Lower lobe of right lung (tissue), 2 donors: ENCODE measurements around the gene LONP2. TPM values are rescaled to one million over a fixed set of nuclear protein-coding genes. Genes with fewer than 3 reads are reported as not detected.

Source experiments
- ATAC-seq, 2 donors: fragments of 200-7000 bp; cut with Tn5 transposase; one replicate each; pipeline ENCODE4 v1.9.1; 2020 to 2022; ENCODE audit warnings: mild to moderate bottlenecking in 2 of 2, moderate library complexity in 2 of 2
- DNase-seq: peaks from one replicate; pipeline ENCODE4 v3.0.0-alpha.2; 2020
- H3K27ac ChIP-seq: fragments of 200-600 bp; one replicate; pipeline ENCODE4 v1.8.0; 2022
- H3K27me3 ChIP-seq: fragments of 200-600 bp; one replicate; pipeline ENCODE4 v1.8.0; 2022; ENCODE audit warnings: low read depth
- H3K36me3 ChIP-seq: fragments of 200-600 bp; one replicate; pipeline ENCODE4 v1.8.0; 2022; ENCODE audit warnings: mild to moderate bottlenecking
- H3K4me1 ChIP-seq: fragments of 200-600 bp; one replicate; pipeline ENCODE4 v1.8.0; 2022
- H3K4me3 ChIP-seq: fragments of 200-600 bp; one replicate; pipeline ENCODE4 v1.8.0; 2022; ENCODE audit warnings: mild to moderate bottlenecking
- H3K9me3 ChIP-seq: fragments of 200-600 bp; one replicate; pipeline ENCODE4 v1.8.0; 2022
- CTCF ChIP-seq: fragments of 200-600 bp; IDR thresholded peaks from one replicate; pipeline ENCODE4 v1.8.0; 2022; ENCODE audit warnings: antibody characterized with exemption, mild to moderate bottlenecking
- intact Hi-C: fragments of 100-400 bp; cut with DNase I; formaldehyde crosslinking; loops from one replicate; pipeline ENCODE4 v1.11.0; 2022
- total RNA-seq: library from RNA; stranded (reverse); fragmentation: NEBNext Ultra II Directional; extraction: Animal tissue kit (Norgen Biotek cat#: 25700); gene quantifications from one replicate; pipeline ENCODE4 v1.2.1, GENCODE V29; 2021
- donor health status: DM: no; HTN: yes; CAD: no; lungs with severe emphysema.

Gene LONP2
- total RNA-seq, 1 donor from 2014 or later: 61.0 TPM

- Histone ChIP-seq H3K27ac (no peak overlapping the region), H3K4me1 (no peaks in the 10 kb centered on the region), H3K4me3 (no peak overlapping the region), H3K9me3 (no peaks in the 10 kb centered on the region), H3K27me3 (no peaks in the 10 kb centered on the region), H3K36me3 (peaks cover 48% of the 10 kb centered on the region)
- DNase-seq (no peak), ATAC-seq (no peak)
- intact Hi-C loops: no loop called here
- no peak for TF ChIP-seq CTCF
These were observed 27.6 kb downstream of the LONP2 start for GRCh38 chr16:48271728-48272127.

- H3K27ac ChIP-seq: peak overlapping the region; percentile 9
- intact Hi-C loops: no loop called here
- no peaks in the 10 kb centered on the region for H3K27me3 ChIP-seq
- H3K36me3 ChIP-seq: peaks cover 50% of the 10 kb centered on the region
- no peak for DNase-seq
- TF ChIP-seq CTCF: no peak
- no peak for ATAC-seq
- H3K4me3 ChIP-seq: no peak overlapping the region
- no peaks in the 10 kb centered on the region for H3K4me1 ChIP-seq
- H3K9me3 ChIP-seq: no peaks in the 10 kb centered on the region
These were observed 28.8 kb downstream of the LONP2 start for GRCh38 chr16:48272837-48273421.

- no peak overlapping the region for H3K4me3 ChIP-seq
- H3K4me1 ChIP-seq: peaks cover 5% of the 10 kb centered on the region
- TF ChIP-seq CTCF: no peak
- no peaks in the 10 kb centered on the region for H3K27me3 ChIP-seq
- H3K36me3 ChIP-seq: peaks cover 42% of the 10 kb centered on the region
- no peak for DNase-seq
- no peaks in the 10 kb centered on the region for H3K9me3 ChIP-seq
- intact Hi-C loops: no loop called here
- ATAC-seq: no peak
- no peak overlapping the region for H3K27ac ChIP-seq
These were observed 30.4 kb downstream of the LONP2 start for GRCh38 chr16:48274476-48274875.

- Histone ChIP-seq H3K27ac (no peak overlapping the region), H3K27me3 (no peaks in the 10 kb centered on the region), H3K9me3 (no peaks in the 10 kb centered on the region), H3K4me1 (peaks cover 10% of the 10 kb centered on the region), H3K36me3 (peaks cover 26% of the 10 kb centered on the region), H3K4me3 (no peak overlapping the region)
- intact Hi-C loops: no loop called here
- no peak for DNase-seq
- TF ChIP-seq CTCF: no peak
- ATAC-seq: no peak
These were observed 32.0 kb downstream of the LONP2 start for GRCh38 chr16:48276102-48276501.

GRCh38 chr16:48277158-48277557, 33.1 kb downstream of the LONP2 start:
- TF ChIP-seq CTCF: no peak
- intact Hi-C loops: no loop called here
- no peak for ATAC-seq
- no peak overlapping the region for H3K27ac ChIP-seq
- DNase-seq: no peak
- H3K9me3 ChIP-seq: no peaks in the 10 kb centered on the region
- H3K4me3 ChIP-seq: no peak overlapping the region
- H3K27me3 ChIP-seq: no peaks in the 10 kb centered on the region
- peaks cover 21% of the 10 kb centered on the region for H3K36me3 ChIP-seq
- H3K4me1 ChIP-seq: peaks cover 10% of the 10 kb centered on the region
